Stimulated activated CD8-positive, alpha-beta memory T cell treated with anti-CD3 and anti-CD28 coated beads, Interleukin-12 subunit alpha, Interleukin-12 subunit beta, amount 100 ng/mL, for 24 hours (primary cell): ENCODE results near the gene TNF.
"Not testable (repeated sequence)": the region's sequence is repeated elsewhere in the genome, so short reads cannot be mapped to it uniquely, and the experiment has no call there.

Source experiments
- DNase-seq: peaks from one replicate; pipeline ENCODE4 v3.0.0-alpha.2; 2020; ENCODE audit errors: extremely low read depth

Gene TNF

DNA sequence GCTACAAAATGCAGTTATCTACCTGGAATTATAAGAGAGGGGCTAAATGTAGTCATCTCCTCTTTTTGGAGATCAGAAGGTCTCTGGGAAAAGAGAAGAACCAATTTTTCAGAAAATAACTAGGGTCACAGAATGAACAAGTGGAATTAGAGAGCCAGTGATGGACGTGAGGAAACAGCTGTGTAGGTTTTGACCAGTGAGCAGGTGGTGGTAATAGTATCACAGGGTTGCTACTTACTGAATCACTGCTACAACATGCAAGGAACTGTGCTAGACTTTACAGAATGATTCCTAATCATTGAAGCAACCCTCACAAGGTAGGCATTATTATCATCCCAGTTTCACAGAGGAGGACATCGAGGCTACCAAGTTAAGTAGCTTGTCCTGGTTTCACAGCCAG is 30.7 kb upstream of the TNF start:
- DNase-seq = no peak

DNA sequence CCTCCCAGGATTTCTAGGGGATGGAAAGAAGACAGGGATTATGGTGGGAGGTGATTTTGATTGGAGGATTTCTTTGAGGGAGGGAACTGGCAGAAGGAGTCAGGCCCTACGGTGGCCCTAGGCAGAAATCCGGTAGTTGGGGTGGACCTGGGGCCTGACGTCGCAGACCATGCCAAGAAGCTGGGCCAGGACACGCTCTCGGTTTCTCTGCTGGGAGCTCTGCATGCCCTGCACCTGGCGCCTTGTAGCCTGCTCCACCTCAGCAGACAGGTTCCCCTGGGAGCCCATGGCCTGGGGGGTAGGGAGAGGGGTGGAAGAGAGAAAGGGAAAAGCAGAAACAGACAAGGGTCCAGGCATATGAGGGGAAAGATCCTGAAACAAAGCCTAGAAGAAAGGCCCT is 30.1 kb upstream of the TNF start:
- no peak for DNase-seq

DNA sequence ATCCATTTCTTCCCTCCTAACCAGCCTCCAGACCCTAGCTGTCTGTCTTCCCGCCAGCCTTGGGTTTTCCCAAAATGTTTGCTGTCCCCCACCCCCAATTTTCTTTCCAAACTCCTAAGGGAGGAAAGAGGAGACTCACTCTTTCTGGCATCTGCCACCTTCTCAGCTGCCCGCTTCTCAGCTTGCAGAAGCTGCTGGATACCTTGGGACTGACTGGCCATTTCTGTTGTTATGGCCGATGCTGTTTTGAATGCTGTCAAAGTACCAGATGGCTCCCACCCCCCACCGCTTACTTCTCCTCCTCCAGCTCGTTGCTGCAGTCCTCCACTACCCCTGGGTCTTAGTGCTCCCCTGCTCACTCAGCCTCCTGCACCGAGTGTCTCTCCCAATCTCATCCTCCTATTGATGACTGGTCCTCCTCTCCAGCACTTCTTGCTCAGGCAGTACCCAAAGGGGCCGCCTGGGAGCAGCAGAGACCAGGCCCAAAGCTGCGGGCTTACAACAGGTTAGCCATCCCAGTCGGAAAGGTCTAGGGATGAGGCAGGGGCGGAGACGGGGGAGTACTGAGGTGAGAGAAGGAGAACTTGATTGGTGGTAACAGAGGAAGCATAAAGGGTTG is 28.9 kb upstream of the TNF start, which contains the start of gene ATP6V1G2:
ATP6V1G2 (minus strand) TSS at position 270 of the 619 bp plus-strand sequence; CDS start at position 221, 49 bp downstream.
- peak; percentile 65 for DNase-seq

DNA sequence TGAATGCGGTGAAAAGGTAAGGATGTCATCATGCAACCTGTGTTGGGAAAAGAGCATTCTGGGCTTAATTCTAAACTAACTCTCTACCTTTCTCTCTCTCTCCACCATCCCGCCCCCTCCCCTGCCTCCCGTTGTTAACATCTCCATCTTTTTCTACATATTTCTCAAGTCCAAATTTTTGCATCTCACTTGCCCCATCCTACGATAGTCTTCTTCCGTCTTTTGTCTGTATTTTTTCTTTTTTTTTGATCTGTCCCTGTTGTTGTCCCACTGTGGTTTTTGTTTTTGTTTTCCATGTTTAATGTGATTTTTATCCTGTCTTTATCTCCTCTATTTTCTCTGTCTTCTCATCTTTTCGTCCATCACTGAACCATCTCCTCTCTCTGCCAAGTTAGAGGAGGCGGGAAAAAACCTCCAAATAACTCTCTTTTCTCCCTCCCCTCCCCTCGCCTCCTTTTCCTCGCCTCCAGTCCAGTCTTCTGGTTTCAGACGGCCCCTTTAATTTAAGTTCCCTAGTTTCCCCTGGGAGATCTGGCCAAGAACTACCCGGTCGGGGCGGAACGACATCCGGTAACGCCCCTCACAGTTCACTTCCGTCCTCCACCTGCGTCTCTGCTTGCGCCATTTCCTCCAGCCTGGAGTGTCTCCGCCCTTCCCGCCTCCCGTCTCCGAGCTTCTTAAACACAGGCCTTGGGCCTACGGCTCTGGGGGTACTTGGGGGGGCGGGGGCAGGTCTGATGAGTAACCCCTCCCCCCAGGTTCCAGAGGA is 28.2 kb upstream of the TNF start, which contains the start of gene NFKBIL1:
NFKBIL1 (plus strand) TSS at position 651 of the 769 bp plus-strand sequence; CDS start at position 738, 87 bp downstream.
- peak; percentile 81 for DNase-seq

DNA sequence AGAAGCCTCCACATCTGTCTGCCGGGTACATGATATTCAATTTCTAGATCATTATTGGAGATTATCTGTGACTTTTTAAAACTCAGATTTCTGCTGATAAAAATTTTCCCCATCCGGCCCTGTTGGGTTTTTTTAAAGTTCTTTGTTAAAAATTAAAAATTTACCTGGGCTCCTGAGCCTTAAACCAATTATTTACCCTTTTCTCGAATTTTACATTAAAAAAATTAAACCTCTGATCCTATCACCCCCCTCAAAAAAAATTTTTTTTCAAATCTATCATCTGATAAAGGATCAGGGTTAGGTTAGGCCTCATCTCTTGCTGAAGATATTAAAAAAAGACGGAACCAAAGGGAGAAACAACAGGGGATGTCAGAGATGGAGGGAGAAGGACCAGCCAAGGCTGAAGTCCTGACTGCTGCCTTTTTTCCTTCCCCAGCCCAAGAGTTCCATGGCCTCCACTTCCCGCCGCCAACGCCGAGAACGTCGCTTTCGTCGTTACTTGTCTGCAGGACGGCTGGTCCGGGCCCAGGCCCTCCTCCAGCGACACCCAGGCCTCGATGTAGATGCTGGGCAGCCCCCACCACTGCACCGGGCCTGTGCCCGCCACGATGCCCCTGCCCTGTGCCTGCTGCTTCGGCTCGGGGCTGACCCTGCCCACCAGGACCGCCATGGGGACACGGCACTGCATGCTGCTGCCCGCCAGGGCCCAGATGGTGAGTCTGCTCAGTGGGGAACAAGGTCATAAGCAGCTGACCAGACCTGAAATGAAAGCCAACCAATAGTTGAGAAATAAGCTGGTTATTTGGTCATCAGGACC is 27.4 kb upstream of the TNF start:
- no peak for DNase-seq

DNA sequence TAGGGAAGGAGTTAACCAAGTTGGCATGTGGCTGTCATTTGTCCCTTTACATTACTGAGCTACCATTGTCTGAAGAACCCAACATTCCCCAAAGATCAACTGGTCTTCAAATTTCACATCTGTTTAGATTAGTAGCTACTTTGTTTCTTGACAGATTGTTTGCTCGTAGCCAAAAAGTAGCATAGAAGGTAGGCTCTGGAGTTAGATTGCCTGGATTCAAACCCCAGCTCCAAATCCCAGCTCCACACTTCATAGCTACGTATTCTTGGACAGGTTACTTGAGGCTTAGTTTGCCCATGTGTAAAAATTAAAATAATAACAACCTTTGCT is 26.9 kb upstream of the TNF start:
- DNase-seq = no peak

DNA sequence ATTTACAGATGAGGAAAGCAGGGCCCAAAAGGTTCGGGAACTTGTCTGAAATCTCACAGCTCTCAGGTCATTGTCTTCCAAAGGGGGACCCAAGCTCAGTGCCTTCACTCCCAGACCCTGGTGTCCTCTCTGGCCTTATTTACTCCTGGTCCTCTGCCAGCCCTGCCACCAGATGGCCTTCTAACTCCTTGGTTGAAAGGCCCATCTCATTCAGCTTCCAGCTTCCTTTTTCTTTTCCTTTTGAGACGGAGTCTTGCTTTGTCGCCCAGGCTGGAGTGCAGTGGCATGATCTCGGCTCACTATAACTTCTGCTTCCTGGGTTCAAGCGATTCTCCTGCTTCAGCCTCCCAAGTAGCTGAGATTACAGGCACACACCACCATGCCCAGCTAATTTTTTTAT is 24.0 kb upstream of the TNF start:
- DNase-seq = not testable (repeated sequence)

DNA sequence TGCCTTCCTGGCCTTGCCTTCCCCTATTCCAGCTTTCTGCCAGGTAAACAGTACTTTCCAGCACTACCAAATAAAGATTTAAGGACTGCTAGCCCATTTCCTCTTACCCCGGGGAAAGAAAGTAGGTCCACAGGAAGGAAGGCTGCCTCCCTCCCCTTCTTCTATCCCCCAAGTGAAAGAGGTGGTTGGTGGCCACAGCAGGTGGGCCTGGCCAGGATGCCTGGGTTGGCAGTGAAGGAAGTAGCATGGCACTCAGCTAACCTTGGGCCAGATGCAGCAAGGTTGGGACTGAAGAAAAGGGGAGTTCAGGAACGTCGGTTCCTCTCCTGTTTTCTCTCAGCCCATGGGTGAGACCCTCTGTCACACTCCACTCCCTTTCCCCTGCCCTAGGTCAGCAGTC is 19.1 kb upstream of the TNF start:
- DNase-seq = no peak

DNA sequence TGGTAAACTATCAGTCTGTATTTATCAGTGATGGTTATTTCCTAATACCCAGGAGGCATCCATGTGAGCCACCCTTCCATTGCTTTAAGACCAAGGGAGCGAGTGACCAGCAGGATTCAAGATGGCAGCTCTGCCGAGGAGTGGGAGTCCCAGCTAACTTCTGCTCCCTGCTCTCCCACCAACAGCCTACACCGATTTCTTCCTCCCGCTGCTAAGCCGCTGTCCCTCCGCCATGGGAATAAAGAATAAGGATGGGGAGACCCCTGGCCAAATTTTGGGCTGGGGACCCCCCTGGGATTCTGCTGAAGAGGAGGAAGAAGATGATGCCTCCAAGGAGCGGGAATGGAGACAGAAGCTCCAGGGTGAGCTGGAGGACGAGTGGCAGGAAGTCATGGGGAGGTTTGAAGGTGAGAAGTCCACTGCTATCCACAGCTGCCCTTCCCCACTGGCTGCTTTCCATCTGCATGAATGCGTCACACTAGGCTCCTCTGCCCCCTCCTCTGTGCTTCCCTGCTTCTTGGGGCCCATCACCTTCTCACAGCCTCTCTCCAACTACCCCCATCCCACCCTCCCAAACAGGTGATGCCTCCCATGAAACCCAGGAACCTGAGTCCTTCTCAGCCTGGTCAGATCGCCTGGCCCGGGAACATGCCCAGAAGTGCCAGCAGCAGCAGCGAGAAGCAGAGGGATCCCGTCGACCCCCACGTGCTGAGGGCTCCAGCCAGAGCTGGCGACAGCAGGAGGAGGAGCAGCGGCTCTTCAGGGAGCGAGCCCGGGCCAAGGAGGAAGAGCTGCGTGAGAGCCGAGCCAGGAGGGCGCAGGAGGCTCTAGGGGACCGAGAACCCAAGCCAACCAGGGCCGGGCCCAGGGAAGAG is 17.7 kb upstream of the TNF start:
- DNase-seq = no peak

DNA sequence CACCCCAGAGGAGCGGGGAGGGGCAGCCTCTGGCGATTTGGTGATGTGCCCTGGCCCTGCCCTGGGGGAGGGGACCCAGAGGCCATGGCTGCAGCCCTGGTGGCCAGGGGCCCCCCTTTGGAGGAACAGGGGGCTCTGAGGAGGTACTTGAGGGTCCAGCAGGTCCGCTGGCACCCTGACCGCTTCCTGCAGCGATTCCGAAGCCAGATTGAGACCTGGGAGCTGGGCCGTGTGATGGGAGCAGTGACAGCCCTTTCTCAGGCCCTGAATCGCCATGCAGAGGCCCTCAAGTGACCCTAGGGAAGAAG is 17.1 kb upstream of the TNF start:
- no peak for DNase-seq

DNA sequence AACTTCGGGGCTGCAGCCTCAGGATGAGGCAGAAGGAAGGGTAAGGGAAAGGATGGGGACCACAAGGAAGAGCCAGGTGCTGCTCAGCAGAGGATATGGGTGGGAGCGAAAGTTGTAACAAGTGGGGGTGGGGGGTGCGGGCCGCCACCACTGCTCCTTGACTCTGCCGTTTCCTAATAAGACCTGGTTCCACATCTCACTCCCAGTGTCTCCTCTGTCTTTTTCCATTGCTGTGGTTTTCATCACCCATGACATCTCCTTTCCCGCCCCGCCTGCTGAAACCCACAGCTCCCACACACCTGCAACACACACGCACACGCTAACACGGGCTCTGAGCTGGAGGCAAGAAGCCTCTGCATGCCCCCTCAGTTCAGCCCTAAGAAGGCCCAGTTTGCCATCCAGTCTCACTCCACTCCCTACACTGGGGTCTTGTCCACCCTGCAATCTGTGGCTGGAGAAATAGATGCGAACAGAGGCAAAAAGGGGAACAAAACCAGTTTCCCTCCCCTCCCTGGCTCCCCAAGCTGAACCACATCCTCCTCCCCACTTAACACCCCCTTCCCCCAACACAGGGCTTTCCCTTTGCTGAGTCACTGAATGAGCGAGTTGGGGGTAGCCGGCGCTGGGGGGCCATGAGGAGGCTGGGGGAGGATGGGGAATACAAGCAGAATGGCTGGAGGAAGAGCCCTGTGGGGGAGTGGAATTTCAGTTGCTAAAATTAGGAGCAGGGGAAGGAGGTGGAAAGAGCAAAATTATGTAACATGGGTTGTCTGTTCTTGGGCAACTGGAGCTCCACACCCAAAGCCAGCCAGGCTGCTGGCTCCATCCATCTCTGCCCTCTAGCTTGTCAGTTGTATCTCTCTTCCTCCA is 16.5 kb upstream of the TNF start:
- no peak for DNase-seq

DNA sequence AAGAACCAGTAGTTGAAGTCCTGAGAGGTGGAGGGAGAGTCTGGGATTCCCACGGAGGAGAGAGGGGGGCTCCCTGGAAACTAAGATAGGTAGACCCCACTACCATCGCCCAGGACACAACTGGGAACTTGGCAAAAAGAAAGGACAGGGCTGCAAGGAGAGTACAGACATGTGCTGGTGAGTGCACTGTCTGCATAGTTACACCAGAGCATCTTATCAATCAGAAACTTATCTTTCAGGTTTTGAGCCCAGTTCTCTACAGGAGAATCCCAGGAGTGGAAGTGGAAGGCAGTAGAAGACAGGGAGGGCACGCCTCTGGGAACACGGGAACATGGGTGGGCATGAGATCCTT is 15.8 kb upstream of the TNF start:
- no peak for DNase-seq

DNA sequence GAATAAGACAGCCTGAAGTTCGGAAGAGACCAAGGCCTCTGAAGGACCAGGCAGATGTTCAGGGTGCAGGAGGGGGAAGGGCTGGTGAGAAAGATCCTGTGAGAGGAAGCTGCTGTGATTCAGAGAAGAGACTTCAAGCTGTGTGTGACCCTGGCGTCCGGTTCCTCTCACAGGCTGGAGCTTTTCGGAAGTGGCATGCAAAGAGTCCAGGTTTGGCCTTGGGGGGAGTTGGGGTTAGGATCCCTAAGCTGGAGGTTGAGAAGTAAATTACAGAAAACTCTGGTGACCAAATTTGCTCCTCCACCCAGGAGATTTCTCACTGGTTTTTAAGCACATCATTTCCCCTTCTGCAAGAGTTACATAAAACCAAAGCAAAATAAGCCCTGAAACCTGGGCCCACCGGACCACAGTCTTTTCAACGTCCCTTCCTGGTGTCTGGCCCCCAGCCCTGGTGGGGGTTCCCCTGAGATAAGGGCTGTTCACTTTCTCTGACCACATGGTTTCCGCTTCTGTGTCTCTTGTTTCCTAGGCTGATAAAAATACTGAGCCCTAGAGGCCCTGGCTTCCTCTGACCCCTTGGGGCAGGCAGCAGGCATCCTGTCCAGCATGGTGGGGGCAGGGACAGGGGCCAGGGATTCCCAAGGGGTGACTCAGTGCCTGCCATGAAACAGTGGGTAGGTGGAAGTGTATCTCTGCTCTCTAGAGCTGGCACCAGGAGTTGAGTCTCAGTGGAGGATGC is 15.2 kb upstream of the TNF start:
- DNase-seq = no peak

DNA sequence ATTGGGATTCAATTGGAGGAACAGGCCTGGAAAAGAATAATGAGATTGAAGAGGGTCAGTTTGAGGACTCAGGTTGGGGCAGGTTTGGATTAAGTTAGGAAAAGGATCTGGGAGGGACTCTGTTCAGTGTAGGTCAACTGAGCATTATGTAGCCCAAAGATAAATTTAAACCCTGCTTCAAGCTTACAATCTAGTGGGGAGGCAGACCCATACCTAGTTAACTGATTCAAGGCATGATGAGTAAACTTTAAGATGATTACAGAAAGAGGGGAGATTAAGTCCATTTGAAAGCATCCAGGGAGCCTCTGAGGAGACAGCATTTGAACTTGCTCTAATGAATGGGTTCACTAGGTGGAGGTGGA is 14.7 kb upstream of the TNF start:
- DNase-seq = no peak

DNA sequence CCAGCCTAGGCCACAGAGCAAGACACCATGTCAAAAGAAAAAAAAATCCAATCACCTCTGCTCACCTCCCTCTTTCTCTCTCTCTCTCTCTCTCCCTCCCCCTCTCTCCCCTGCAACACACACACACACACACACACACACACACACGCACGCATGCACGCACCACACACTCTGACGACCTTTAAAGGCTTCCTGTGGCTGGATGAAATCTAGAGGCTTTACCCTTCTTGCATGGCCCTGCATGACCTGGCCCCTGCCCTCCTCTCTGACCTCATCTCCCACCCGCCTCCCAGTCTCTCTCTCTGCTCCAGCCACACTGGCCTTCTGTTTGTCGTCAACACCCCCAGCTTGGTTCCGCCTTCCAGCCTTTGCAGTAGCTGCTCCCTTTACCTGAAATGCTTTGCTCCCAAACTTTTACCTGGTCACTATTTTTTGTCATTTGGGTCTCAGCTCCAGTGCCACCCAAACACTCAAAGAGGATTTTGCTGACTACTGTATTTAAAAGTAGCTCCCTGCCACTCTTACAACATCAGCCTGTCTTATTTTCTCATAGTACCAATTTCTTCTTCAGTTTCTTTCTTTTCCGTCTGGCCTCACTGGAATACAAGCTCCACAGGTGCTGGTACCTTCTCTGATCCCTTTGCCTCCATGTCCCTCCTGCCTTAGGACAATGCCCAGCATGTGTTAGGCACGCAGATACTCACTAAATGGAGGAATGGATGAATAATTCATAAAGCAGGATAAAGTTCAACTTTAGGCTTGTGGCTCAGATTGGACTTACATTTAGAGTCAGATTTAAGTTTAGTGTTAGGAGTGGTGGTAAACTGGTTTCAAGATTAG is 7.6 kb upstream of the TNF start:
- DNase-seq = no peak

DNA sequence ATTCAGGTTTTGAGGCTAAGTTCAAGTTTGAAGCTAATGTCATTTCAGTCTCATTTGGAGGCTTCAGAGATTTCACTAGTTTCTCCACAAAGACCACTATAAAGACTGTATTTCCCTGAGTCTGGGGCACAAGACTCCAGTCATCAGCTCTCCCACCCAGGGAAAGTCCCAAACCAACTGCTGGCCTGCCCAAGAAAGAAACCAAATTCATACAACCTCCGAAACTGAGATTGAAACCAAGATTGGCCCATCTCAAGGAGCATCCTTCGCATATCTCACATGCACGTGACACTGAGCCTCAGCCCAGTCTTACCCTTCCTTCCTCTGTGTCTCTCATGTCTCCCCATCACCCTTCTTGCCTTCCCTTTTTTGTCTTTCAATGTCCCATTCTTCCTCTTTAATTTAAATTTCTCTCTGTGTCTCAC is 6.8 kb upstream of the TNF start:
- DNase-seq = peak; percentile 42

DNA sequence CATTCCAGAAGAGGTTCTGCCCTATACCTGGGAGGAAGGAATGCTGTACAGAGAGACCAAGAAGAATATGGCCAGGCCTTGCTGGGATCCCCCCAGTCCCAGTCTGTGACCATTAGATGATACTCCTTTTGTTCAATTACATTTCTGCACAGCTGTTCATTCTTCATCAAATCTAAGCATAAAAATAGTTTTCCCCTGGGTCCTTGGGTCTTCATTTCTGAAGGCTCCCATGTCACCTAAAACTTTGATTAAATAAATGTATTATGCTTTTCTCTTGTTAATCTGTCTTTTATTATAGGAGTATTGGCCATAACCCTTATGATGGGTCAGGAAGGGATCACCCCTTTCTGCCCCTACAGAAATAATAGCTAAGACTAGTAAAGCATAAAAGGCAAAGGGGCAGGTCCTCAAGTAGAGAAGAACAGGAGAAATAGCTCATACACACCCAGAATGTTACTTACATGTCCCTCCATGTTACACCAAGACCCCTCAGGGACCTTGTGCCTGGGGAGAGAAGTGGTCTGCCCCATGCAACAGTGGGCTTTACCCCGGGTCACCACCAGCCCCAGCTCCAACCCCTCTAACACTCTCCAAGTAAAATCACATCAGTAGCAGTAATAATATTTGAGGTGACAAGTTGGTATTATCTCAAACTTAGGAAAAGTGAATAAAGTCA is 5.4 kb upstream of the TNF start:
- no peak for DNase-seq

DNA sequence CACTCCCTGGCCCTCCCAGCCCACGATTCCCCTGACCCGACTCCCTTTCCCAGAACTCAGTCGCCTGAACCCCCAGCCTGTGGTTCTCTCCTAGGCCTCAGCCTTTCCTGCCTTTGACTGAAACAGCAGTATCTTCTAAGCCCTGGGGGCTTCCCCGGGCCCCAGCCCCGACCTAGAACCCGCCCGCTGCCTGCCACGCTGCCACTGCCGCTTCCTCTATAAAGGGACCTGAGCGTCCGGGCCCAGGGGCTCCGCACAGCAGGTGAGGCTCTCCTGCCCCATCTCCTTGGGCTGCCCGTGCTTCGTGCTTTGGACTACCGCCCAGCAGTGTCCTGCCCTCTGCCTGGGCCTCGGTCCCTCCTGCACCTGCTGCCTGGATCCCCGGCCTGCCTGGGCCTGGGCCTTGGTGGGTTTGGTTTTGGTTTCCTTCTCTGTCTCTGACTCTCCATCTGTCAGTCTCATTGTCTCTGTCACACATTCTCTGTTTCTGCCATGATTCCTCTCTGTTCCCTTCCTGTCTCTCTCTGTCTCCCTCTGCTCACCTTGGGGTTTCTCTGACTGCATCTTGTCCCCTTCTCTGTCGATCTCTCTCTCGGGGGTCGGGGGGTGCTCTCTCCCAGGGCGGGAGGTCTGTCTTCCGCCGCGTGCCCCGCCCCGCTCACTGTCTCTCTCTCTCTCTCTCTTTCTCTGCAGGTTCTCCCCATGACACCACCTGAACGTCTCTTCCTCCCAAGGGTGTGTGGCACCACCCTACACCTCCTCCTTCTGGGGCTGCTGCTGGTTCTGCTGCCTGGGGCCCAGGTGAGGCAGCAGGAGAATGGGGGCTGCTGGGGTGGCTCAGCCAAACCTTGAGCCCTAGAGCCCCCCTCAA is 3.1 kb upstream of the TNF start, which contains the start of gene LTA:
LTA (plus strand) TSS at position 249 of the 871 bp plus-strand sequence; CDS start at position 703, 454 bp downstream.
- peak; percentile 47 for DNase-seq
